GM19468 (cell line): ENCODE measurements around the gene PEX16.

Experiments
- ATAC-seq: cut with Tn5 transposase; IDR thresholded peaks from one replicate; pipeline ENCODE4 v1.9.1; 2021; ENCODE audit warnings: mild to moderate bottlenecking, moderate library complexity, moderate number of reproducible peaks; ENCODE audit not compliant: unreplicated experiment; ENCODE audit errors: extremely low read depth

Gene PEX16

GRCh38 chr11:45917623-45918330 is at the start of gene PEX16:
PEX16 (minus strand) TSS chr11:45917877; CDS start chr11:45917811, 66 bp downstream.
- ATAC-seq: peak; percentile 87

- no peak for ATAC-seq
Observed at GRCh38 chr11:45964911-45965389, 47.3 kb upstream of the PEX16 start.

- ATAC-seq: no peak
Observed at GRCh38 chr11:45961751-45962240, 44.1 kb upstream of the PEX16 start.

- no peak for ATAC-seq
Observed at GRCh38 chr11:45960387-45961095, 42.9 kb upstream of the PEX16 start.

- ATAC-seq: no peak
Observed at GRCh38 chr11:45959851-45960250, 42.2 kb upstream of the PEX16 start.

GRCh38 chr11:45949992-45950407 is 32.3 kb upstream of the PEX16 start:
- no peak for ATAC-seq

- ATAC-seq: no peak
Observed at GRCh38 chr11:45948356-45948755, 30.7 kb upstream of the PEX16 start.

- no peak for ATAC-seq
Observed at GRCh38 chr11:45947885-45948284, 30.2 kb upstream of the PEX16 start.

GRCh38 chr11:45945397-45945999 is 27.8 kb upstream of the PEX16 start:
- ATAC-seq: no peak

- no peak for ATAC-seq
Observed at GRCh38 chr11:45942381-45942780, 24.7 kb upstream of the PEX16 start.

GRCh38 chr11:45941285-45941684 is 23.6 kb upstream of the PEX16 start:
- ATAC-seq: no peak

- ATAC-seq: no peak
Observed at GRCh38 chr11:45939836-45940235, 22.2 kb upstream of the PEX16 start.

GRCh38 chr11:45937916-45938315 is 20.2 kb upstream of the PEX16 start:
- ATAC-seq: no peak

GRCh38 chr11:45936511-45937054 is 18.9 kb upstream of the PEX16 start:
- no peak for ATAC-seq

- ATAC-seq: no peak
Observed at GRCh38 chr11:45935349-45936064, 17.8 kb upstream of the PEX16 start.

GRCh38 chr11:45934580-45935318 is 17.1 kb upstream of the PEX16 start:
- no peak for ATAC-seq

GRCh38 chr11:45933846-45934579 is 16.3 kb upstream of the PEX16 start:
- no peak for ATAC-seq

GRCh38 chr11:45933131-45933831 is 15.6 kb upstream of the PEX16 start:
- ATAC-seq: no peak
